Measurements from ENCODE around the gene CHST1.

Gene CHST1

GRCh38 chr11:45659031-45659817 is 6.2 kb downstream of the CHST1 start:
- DNase-seq: no peak

- DNase-seq: no peak
Observed at GRCh38 chr11:45658292-45658991, 7.0 kb downstream of the CHST1 start.

- DNase-seq: no peak
Observed at GRCh38 chr11:45657496-45658260, 7.7 kb downstream of the CHST1 start.

- no peak for DNase-seq
Observed at GRCh38 chr11:45655831-45656230, 9.6 kb downstream of the CHST1 start.

GRCh38 chr11:45655347-45655756 is 10.1 kb downstream of the CHST1 start:
- no peak for DNase-seq

GRCh38 chr11:45655012-45655283 is 10.5 kb downstream of the CHST1 start:
- DNase-seq: no peak

- DNase-seq: no peak
Observed at GRCh38 chr11:45654231-45655011, 11.0 kb downstream of the CHST1 start.

- no peak for DNase-seq
Observed at GRCh38 chr11:45653277-45653676, 12.1 kb downstream of the CHST1 start.

- no peak for DNase-seq
Observed at GRCh38 chr11:45652781-45653180, 12.6 kb downstream of the CHST1 start.

GRCh38 chr11:45651841-45652749 is 13.3 kb downstream of the CHST1 start:
- DNase-seq: no peak

GRCh38 chr11:45651156-45651555 is 14.3 kb downstream of the CHST1 start:
- no peak for DNase-seq

GRCh38 chr11:45650166-45651095 is 15.0 kb downstream of the CHST1 start:
- DNase-seq: no peak

GRCh38 chr11:45649544-45650165 is 15.8 kb downstream of the CHST1 start:
- DNase-seq: no peak

- no peak for DNase-seq
Observed at GRCh38 chr11:45648931-45649330, 16.5 kb downstream of the CHST1 start.

GRCh38 chr11:45647786-45648185 is 17.6 kb downstream of the CHST1 start:
- DNase-seq: no peak

GRCh38 chr11:45647329-45647728 is 18.1 kb downstream of the CHST1 start:
- DNase-seq: no peak

- no peak for DNase-seq
Observed at GRCh38 chr11:45646275-45646927, 19.0 kb downstream of the CHST1 start.

- no peak for DNase-seq
Observed at GRCh38 chr11:45644981-45645889, 20.2 kb downstream of the CHST1 start.
